Measurements from ENCODE around the gene TMED3.
"Not testable (repeated sequence)": the region's sequence is repeated elsewhere in the genome, so short reads cannot be mapped to it uniquely, and the experiment has no call there.

The TMED3 gene

GRCh38 chr15:79316864-79317263 lies 6.0 kb downstream of the TMED3 start:
- Histone ChIP-seq H3K9me3 (ENCODE audit: insufficient read depth, low read length) (no peaks in the 10 kb centered on the region), H3K9ac (ENCODE audit: low read length) (no peak overlapping the region), H2AFZ (ENCODE audit: low read depth, low read length) (no peak overlapping the region), H3K4me2 (ENCODE audit: low read length) (no peak overlapping the region), H3K36me3 (replicated peaks; ENCODE audit: low read depth, low read length) (peaks cover 81% of the 10 kb centered on the region), H3K27ac (ENCODE audit: low read length) (no peak overlapping the region), H3K4me3 (ENCODE audit: low read length) (no peak overlapping the region), H3K79me2 (ENCODE audit: low read length) (peaks cover 96% of the 10 kb centered on the region), H4K20me1 (ENCODE audit: insufficient read depth, low read length) (peaks cover 77% of the 10 kb centered on the region), H3K27me3 (ENCODE audit: low read depth, low read length) (no peaks in the 10 kb centered on the region), H3K4me1 (ENCODE audit: low read length) (peaks cover 14% of the 10 kb centered on the region)
- TF ChIP-seq EZH2phosphoT487 (IDR thresholded peaks at IDR 0.05; ENCODE audit: low read depth), result no peak
- TF ChIP-seq CTCF (IDR thresholded peaks at IDR 0.05; ENCODE audit: low read depth, low read length), result no peak

GRCh38 chr15:79319973-79320372 lies 9.1 kb downstream of the TMED3 start:
- H4K20me1 ChIP-seq (ENCODE audit: insufficient read depth, low read length), result peaks cover 69% of the 10 kb centered on the region
- H3K9ac ChIP-seq (ENCODE audit: low read length); H3K4me3 ChIP-seq (ENCODE audit: low read length); H3K27ac ChIP-seq (ENCODE audit: low read length); H3K4me2 ChIP-seq (ENCODE audit: low read length); H3K9me3 ChIP-seq (ENCODE audit: insufficient read depth, low read length); H2AFZ ChIP-seq (ENCODE audit: low read depth, low read length); H3K27me3 ChIP-seq (ENCODE audit: low read depth, low read length): not testable (repeated sequence)
- H3K79me2 ChIP-seq (ENCODE audit: low read length), result peaks cover 87% of the 10 kb centered on the region
- peaks cover 81% of the 10 kb centered on the region for H3K36me3 ChIP-seq (replicated peaks; ENCODE audit: low read depth, low read length)
- H3K4me1 ChIP-seq (ENCODE audit: low read length), result peaks cover 13% of the 10 kb centered on the region

- Histone ChIP-seq H3K4me3 (ENCODE audit: low read length) (no peak overlapping the region), H3K27me3 (ENCODE audit: low read depth, low read length) (no peaks in the 10 kb centered on the region), H3K27ac (ENCODE audit: low read length) (no peak overlapping the region), H4K20me1 (ENCODE audit: insufficient read depth, low read length) (peaks cover 64% of the 10 kb centered on the region), H2AFZ (ENCODE audit: low read depth, low read length) (no peak overlapping the region), H3K9me3 (ENCODE audit: insufficient read depth, low read length) (no peaks in the 10 kb centered on the region), H3K4me1 (ENCODE audit: low read length) (peaks cover 13% of the 10 kb centered on the region), H3K79me2 (ENCODE audit: low read length) (peaks cover 72% of the 10 kb centered on the region), H3K36me3 (replicated peaks; ENCODE audit: low read depth, low read length) (peaks cover 76% of the 10 kb centered on the region), H3K4me2 (ENCODE audit: low read length) (no peak overlapping the region), H3K9ac (ENCODE audit: low read length) (no peak overlapping the region)
- TF ChIP-seq EZH2phosphoT487 (IDR thresholded peaks at IDR 0.05; ENCODE audit: low read depth) (no peak), CTCF (IDR thresholded peaks at IDR 0.05; ENCODE audit: low read depth, low read length) (no peak)
Observed at GRCh38 chr15:79321876-79322275, 11.0 kb downstream of the TMED3 start.

DNA sequence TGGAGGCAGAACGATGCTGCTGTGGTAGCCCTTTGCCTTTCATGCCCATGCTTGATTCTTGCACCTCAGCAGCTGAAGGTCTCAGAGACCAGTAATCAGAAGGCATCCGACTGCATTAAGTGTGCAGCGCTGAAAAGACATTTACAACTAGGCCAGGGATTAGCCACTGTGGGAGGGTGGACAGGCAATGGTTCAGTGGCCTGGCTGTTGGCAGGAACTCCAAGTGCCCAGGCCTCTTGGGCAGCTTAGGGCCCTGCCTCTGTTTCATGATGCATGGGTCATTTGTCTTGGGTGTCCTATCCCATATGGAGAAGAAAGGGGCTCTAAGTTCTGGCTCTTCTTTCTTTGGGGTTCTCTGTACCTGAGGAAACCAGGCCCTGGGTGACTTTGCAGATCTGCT lies 11.4 kb downstream of the TMED3 start:
- Histone ChIP-seq H3K9ac (ENCODE audit: low read length) (no peak overlapping the region), H3K79me2 (ENCODE audit: low read length) (peaks cover 68% of the 10 kb centered on the region), H3K27ac (ENCODE audit: low read length) (no peak overlapping the region), H4K20me1 (ENCODE audit: insufficient read depth, low read length) (peaks cover 59% of the 10 kb centered on the region), H3K36me3 (replicated peaks; ENCODE audit: low read depth, low read length) (peaks cover 76% of the 10 kb centered on the region), H3K9me3 (ENCODE audit: insufficient read depth, low read length) (no peaks in the 10 kb centered on the region), H3K4me1 (ENCODE audit: low read length) (peaks cover 13% of the 10 kb centered on the region), H2AFZ (ENCODE audit: low read depth, low read length) (no peak overlapping the region), H3K4me2 (ENCODE audit: low read length) (peak overlapping the region; percentile 12; the same call in 1 of the 2 replicates), H3K27me3 (ENCODE audit: low read depth, low read length) (no peaks in the 10 kb centered on the region), H3K4me3 (ENCODE audit: low read length) (no peak overlapping the region)
- TF ChIP-seq CTCF (IDR thresholded peaks at IDR 0.05; ENCODE audit: low read depth, low read length) (no peak), EZH2phosphoT487 (IDR thresholded peaks at IDR 0.05; ENCODE audit: low read depth) (no peak)

GRCh38 chr15:79322945-79323344 lies 12.0 kb downstream of the TMED3 start:
- Histone ChIP-seq H3K9me3 (ENCODE audit: insufficient read depth, low read length) (no peaks in the 10 kb centered on the region), H3K79me2 (ENCODE audit: low read length) (peaks cover 61% of the 10 kb centered on the region), H3K27me3 (ENCODE audit: low read depth, low read length) (no peaks in the 10 kb centered on the region), H3K27ac (ENCODE audit: low read length) (no peak overlapping the region), H4K20me1 (ENCODE audit: insufficient read depth, low read length) (peaks cover 53% of the 10 kb centered on the region), H2AFZ (ENCODE audit: low read depth, low read length) (no peak overlapping the region), H3K4me2 (ENCODE audit: low read length) (peak overlapping the region; percentile 12; the same call in 1 of the 2 replicates), H3K9ac (ENCODE audit: low read length) (no peak overlapping the region), H3K4me1 (ENCODE audit: low read length) (peaks cover 13% of the 10 kb centered on the region), H3K4me3 (ENCODE audit: low read length) (no peak overlapping the region), H3K36me3 (replicated peaks; ENCODE audit: low read depth, low read length) (peaks cover 72% of the 10 kb centered on the region)
- no peak for TF ChIP-seq EZH2phosphoT487 (IDR thresholded peaks at IDR 0.05; ENCODE audit: low read depth)
- no peak for TF ChIP-seq CTCF (IDR thresholded peaks at IDR 0.05; ENCODE audit: low read depth, low read length)
